GM19238 (cell line): ENCODE results near the gene SPATA31A6.
"Not testable (repeated sequence)": the region's sequence is repeated elsewhere in the genome, so short reads cannot be mapped to it uniquely, and the experiment has no call there.

Experiments used
- DNase-seq: peaks from one replicate; pipeline ENCODE4 v3.0.0; 2011; ENCODE audit warnings: low spot score; ENCODE audit not compliant: insufficient read length

Gene SPATA31A6

DNA sequence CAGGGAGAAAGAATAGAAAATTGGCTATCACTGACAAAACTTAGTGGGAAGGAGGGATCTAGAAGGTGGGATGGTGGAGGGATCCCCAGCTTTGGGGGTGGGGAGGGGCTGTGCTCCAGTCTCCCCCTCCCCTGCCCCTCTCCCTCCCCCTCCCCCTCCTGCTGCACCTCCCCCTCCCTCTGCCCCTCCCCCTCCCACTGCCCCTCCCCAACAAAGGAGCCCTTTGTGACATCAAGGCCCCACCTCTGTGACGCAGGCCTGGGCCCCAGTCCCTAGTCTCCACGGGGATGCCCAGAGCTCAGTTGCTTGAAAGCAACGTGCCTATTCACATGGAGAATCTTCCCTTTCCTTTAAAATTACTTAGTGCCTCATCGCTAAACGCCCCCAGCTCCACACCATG, at the start of gene SPATA31A6:
SPATA31A6 (plus strand) TSS at position 301 of the 400 bp plus-strand sequence; CDS start at position 330, 29 bp downstream.
- DNase-seq: not testable (repeated sequence)

DNA sequence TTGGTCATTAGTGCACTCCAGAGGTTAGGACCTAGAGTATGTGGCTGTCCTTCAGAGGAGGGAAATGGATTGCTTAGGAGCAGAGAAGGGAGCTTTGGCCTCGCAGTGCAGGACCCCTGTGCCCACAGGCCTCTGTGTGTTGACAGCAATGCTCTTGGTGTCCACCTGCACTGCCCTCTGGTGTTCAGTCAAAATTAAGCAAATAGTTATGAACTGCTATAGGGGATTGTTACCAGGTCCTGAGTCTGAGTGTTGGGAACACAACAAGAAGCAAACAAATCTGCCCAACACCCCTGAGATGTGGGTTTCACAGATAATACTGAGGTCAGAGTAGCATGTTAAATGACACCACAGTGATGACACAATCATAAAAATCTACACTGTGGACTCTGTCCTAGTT, 23.2 kb upstream of the SPATA31A6 start:
- not testable (repeated sequence) for DNase-seq

DNA sequence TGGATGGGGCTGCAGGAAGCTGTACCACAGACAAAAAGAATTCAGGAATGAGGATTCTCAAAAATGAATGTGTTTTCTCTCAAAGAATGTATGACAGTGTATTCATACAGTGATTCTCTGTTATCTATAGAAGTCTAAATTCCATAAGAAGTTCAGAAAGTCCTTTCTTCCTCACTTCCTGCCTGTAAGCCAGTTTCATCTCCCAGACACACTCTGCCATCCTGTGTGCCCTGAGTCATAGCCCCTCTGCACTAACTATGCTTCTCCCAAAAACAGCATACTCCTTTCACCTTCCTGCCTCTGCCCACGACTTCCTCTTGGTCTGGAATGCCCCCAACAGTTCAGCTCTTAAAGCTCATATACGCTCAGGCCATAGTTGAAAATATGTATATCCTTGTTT, 36.4 kb downstream of the SPATA31A6 start:
- DNase-seq: not testable (repeated sequence)

DNA sequence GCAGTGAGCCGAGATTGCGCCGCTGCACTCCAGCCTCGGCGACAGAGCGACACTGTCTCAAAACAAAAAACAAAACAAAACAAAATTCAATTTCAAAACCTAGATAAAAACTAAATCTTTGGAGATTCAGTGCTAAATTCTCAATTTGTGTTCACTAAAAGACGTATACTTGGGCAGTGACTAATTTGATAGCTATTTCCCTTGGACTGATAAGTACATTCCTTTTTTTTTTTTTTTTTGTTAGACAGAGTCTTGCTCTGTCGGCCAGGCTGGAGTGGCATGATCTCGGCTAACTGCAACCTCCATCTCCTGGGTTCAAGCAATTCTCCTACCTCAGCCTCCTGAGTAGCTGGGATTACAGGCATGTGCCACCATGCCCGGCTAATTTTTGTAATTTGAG, 39.8 kb downstream of the SPATA31A6 start:
- not testable (repeated sequence) for DNase-seq

DNA sequence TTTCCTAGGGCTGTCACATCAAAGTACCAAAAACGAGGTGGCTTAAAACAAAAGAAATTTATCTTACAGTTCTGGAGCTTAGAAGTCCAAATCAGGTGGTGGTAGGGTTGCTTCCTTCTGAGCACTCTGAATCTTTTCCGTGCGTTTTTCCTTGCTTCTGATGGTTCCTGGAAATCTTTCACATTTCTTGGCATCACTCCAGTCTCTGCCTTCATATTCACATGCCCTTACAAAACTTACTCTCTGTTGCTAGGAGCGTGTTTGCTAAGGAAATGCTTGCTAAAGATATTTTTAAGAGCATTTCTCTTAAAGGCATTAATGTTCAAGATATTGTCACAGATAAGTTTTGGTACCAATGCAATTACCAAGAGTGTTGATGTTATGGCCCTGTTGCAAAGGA, 49.6 kb downstream of the SPATA31A6 start:
- not testable (repeated sequence) for DNase-seq

DNA sequence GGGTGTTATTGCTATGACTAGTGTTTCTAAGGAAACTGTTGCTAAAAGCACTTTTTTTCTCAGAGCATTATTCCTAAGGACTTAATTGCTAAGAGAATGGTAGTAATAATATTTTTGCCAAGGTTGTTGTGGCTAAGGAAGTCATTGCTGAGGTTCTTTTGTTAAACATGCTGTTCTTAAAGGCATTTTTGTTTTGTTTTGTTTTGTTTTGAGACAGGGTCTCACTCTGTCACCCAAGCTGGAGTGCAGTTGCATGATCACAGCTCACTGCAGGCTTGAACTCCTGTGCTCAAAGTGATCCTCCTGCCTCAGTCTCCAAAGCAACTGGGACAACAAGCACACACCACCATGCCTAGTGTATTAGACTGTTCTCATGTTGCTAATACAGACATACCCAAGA, 51.2 kb downstream of the SPATA31A6 start:
- not testable (repeated sequence) for DNase-seq

DNA sequence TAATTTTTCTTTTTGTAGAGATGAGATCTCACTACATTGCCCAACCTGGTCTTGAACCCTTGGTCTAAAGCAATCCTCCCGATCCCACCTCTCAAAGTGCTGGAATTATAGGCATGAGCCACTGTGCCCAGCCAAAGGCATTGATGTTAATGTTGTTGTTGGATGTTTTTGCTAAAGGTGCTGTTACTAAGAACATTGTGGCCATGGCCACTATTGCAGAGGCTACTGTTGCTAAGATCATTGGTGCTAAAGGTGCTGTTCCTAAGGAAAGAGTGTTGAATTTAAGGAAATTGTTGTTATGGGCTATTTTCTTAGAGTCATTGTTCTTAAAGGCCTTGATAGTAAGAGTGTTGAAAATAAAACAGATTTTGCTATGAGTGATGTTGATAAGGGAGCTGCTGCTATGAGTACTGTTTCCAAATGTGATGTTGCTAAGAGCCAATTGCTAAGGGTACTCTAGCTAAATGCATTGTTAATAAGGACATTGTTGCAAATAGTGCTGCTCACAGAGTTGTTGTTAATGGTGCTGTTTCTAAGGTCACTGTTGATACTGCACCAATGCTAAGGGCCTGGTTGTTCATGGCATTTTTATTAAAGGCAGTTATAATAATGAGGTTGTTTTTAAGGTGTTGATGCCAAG, 52.0 kb downstream of the SPATA31A6 start:
- not testable (repeated sequence) for DNase-seq

DNA sequence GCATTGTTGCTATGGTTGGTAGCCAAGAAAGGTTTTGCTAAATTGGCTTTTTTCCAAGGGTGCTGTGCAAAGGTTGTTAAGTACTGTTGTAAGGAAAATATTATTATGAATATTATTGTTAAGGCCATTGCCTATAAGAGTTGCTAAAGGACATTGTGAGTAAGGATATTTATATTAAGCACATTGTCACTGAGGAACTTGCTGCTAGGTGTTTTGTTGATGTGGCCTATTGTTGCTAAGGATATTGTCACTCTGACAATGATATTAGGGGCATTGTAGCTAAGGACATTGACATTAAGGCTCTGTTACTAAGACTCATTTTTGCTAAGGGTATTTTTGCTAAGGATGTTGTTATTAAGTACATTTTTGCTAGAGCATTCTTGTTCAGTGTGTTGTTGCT, 52.6 kb downstream of the SPATA31A6 start:
- DNase-seq: not testable (repeated sequence)

DNA sequence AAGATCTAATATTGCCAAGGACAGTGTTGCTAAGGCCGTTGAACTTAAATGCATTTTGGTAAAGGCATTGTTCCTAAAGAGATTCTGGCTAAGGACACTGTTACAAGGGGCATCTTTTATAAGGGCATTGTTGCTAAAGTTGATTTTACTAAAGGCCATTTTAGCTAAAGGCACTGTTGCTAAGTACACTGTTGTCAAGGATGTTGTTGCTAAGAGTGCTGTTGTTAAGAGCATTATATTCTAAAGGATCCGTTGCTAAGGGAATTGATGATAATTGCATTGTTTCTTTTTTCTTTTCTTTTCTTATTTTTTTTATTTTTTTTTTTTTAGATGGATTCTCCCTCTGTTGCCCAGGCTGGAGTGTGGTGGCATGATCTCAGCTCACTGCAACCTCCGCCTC, 53.9 kb downstream of the SPATA31A6 start:
- not testable (repeated sequence) for DNase-seq

DNA sequence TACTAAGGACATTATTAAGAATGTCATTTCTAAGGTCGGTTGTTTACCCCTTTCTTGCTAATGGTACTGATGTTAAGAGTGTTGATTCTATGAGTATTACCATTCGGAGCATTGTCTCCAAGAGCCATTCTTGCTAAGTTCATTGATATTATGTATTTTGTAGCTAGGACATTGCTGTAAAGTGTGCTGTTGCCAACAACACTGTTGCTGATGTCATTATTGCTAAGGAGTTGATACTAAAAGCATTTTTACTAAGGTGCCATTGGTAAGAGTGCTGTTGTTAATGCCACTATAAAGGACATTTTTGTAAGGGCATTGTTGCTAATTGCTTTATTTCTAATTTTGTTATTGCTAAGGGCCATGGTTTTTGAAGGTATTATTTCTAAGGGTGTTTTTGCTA, 55.4 kb downstream of the SPATA31A6 start:
- DNase-seq: not testable (repeated sequence)
